Omental fat pad (tissue), 4 donors: ENCODE results near the gene KRTCAP2. TPM values are rescaled to one million over a fixed set of nuclear protein-coding genes. Genes with fewer than 3 reads are reported as not detected.

Source experiments
- ATAC-seq: fragments of 150-250 bp; one replicate; pipeline ENCODE4 v1.9.1; 2016; ENCODE audit warnings: mild to moderate bottlenecking, moderate library complexity; ENCODE audit not compliant: low FRiP score
- DNase-seq: peaks from one replicate; pipeline ENCODE4 v3.0.0-alpha.2; 2019; ENCODE audit warnings: low spot score
- CTCF ChIP-seq, 3 donors: fragments of 450-650 bp; IDR thresholded peaks; one replicate each; pipeline ENCODE4 v1.5.1; 2016 to 2017; ENCODE audit warnings: antibody characterized with exemption in 3 of 3, mild to moderate bottlenecking in 3 of 3, moderate library complexity in 2 of 3
- total RNA-seq, 4 donors: library from RNA; depleted of rRNA; stranded (reverse); fragments of >200 nt; gene quantifications; one replicate each; pipeline ENCODE4 v1.1.0, GENCODE V29; 2016

KRTCAP2 gene
- total RNA-seq, 4 donors from 2014 or later, result 77.9 to 171 (median 99.7) TPM

GRCh38 chr1:155184835-155185782, 12.0 kb upstream of the KRTCAP2 start:
- ATAC-seq, result no peak

GRCh38 chr1:155184351-155184811, 11.3 kb upstream of the KRTCAP2 start:
- DNase-seq (no peak), ATAC-seq (no peak)
- TF ChIP-seq CTCF (IDR thresholded peaks at IDR 0.05), result no peak

More at GRCh38 chr1:155184835-155185782, 12.0 kb upstream of the KRTCAP2 start:
- no peak for DNase-seq
- TF ChIP-seq CTCF (IDR thresholded peaks at IDR 0.05), result no peak

DNA sequence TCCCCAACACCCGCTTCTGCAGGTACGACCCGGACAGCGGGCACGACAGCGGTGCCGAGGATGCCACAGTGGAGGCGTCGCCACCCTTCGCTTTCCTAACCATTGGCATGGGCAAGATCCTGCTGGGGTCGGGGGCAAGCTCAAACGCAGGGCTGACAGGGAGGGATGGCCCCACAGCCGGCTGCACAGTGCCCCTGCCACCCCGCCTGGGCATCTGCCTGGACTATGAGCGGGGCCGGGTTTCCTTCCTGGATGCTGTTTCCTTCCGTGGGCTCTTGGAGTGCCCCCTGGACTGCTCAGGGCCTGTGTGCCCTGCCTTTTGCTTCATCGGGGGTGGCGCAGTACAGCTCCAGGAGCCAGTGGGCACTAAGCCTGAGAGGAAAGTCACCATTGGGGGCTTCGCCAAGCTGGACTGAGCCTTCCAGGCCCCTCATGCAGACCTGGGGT, 10.7 kb upstream of the KRTCAP2 start:
- TF ChIP-seq CTCF (IDR thresholded peaks at IDR 0.05), result no peak
- DNase-seq, result no peak
- no peak for ATAC-seq

DNA sequence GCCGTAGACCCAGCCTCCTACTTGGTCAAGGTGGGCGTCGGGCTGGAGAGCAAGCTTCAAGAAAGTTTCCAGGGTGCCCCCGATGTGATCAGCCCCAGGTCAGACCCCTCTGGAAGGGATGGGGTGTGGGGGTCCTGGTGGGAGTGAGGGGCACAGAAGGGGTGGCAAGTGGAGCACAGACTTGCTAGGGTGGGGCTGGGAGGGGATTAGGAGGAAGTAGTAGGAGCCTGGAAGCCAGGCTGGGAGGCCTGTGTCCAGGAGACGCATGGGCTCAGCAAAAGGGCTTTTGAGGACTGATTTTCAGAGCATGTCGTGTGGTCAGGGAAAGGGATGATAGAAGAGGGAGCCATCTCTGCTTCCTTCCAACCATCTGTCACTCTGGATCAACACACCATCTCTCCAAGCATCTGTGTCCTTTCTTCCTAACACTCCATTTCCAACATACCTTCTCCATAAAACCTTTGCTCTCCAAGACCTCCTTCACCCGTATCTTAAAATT, 9.0 kb upstream of the KRTCAP2 start:
- TF ChIP-seq CTCF (IDR thresholded peaks at IDR 0.05), result no peak
- ATAC-seq (no peak), DNase-seq (peak; percentile 17)

DNA sequence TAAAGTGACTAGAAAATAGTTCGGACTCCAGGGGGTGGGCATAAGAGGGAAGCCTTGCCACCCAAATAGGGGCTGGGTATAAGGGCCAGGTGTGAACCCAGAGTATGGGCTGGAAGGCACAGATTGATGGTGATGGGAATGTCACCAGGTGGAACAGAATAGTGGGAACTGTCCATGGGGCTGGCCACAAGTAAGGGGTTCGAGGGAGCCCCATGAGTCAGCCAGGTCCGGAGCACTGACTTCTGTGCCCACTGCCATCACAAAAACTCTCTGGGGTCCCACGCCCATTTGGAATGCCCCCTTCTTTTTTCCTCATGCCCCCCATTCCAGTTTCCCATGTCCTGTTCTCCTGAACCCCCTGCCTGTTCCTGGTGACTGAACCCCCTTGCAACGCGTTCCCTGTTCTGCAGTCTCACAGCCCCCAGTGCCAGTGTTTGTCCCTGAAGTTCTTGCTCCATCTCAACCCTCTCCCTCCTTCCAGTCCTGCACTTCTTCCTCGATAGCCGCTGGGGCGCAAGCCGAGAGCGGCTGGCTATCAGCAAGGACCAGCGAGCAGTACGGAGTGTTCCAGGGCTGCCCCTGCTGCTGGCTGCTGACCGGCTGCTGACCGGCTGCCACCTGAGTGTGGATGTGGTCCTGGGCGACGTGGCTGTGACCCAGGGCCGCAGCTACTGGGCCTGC, 8.4 kb upstream of the KRTCAP2 start:
- no peak for TF ChIP-seq CTCF (IDR thresholded peaks at IDR 0.05)
- DNase-seq, result no peak
- no peak for ATAC-seq

GRCh38 chr1:155179112-155180031, 6.3 kb upstream of the KRTCAP2 start:
- no peak for TF ChIP-seq CTCF (IDR thresholded peaks at IDR 0.05)
- DNase-seq (peak; percentile 19), ATAC-seq (no peak)
